ENCODE measurements around the gene TNFAIP1. TPM values are rescaled to one million over a fixed set of nuclear protein-coding genes. Genes with fewer than 3 reads are reported as not detected.

TNFAIP1 gene
- total RNA-seq, 1 donor: 23.7 TPM

DNA sequence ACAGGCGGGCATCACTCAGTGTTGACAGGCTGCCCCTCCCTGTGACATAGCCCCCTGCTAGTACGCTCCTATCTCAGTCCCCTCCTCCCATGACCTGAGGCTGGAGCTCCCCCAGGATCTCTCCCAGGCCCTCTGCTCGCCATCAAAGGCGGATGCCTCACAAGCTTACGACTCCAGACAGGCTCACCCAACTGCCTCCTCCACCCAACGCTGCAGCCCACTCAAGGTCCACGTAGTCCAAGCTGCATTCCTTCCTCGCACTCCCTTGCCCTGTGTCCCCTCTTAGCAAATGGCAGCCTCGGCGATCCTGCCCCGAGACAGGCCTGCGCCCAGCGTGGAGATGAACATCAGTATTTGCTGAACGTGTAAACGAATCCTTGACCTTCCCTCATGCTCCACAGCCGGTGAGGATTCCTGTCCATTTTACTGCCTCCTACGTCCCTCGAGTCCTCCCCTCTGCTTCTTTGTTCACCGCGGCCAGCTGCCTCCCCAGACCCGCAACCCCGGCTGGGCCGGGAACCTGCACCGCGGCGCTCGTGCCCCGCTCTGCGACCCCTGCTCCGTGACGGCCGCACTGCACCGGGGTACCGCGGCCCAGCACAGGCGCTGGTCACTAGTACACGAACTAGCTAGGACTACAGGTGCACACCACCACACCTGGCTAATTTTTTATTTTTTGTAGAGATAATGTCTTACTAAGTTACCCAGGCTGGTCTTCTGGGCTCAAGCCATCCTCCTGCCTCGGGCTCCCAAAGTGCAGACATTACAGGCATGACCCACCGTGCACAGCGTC, 17.4 kb upstream of the TNFAIP1 start:
- TF ChIP-seq, protein P1, sequence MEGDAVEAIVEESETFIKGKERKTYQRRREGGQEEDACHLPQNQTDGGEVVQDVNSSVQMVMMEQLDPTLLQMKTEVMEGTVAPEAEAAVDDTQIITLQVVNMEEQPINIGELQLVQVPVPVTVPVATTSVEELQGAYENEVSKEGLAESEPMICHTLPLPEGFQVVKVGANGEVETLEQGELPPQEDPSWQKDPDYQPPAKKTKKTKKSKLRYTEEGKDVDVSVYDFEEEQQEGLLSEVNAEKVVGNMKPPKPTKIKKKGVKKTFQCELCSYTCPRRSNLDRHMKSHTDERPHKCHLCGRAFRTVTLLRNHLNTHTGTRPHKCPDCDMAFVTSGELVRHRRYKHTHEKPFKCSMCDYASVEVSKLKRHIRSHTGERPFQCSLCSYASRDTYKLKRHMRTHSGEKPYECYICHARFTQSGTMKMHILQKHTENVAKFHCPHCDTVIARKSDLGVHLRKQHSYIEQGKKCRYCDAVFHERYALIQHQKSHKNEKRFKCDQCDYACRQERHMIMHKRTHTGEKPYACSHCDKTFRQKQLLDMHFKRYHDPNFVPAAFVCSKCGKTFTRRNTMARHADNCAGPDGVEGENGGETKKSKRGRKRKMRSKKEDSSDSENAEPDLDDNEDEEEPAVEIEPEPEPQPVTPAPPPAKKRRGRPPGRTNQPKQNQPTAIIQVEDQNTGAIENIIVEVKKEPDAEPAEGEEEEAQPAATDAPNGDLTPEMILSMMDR (IDR thresholded peaks at IDR 0.05; ENCODE audit: insufficient read depth, low read length): no peak
- no peak for DNase-seq (ENCODE audit: low read depth)

DNA sequence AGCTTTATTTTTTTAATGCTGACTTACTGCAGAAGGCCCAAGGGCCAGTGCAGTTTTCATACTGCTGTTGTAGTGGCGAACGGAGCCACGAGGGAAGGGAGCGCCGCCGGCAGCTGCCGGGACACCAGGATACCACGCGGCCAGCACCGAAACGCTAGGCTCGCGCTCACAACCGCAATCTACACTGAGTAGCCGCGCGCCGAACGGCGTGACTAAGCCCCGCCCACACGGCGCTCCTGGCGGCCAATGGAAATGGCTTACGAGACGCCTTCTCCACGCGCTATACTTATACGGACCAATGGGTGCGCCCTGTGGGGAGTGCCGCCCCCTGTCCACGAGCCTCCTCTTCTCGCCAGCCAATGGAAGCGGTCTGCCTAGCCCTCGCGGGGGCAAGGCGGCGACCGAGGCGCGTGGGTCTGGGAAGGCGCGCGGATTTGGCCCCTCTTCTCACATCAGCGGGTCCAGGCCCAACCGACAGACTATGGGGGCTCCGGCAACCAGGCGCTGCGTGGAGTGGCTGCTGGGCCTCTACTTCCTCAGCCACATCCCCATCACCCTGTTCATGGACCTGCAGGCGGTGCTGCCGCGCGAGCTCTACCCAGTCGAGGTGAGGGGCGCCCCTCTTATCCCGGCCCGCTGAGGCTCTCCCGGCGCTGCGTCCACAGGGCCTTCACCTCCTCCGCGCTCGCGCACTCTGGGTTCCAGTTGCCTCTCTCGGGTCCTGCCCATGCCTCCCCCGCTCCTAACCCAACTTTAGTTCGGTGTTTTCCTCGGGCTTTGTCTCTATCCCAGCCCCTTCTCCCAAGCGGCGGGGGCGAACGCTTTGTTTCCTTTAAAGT, 16.6 kb upstream of the TNFAIP1 start, which contains the start of gene TMEM97:
Gene TMEM97 (plus strand): TSS at position 442 of the 839 bp plus-strand sequence. CDS start 40 bp downstream, at position 482.
- TF ChIP-seq, protein P1 (IDR thresholded peaks at IDR 0.05; ENCODE audit: insufficient read depth, low read length): peak; percentile 5
- DNase-seq (ENCODE audit: low read depth): peak; percentile 96
- peak within 1 kb of the TSS; percentile 83 for H3K4me3 ChIP-seq (ENCODE audit: low read depth, low read length)

More for the DNA sequence above, 17.4 kb upstream of the TNFAIP1 start:
- peak overlapping the region; percentile 83 for H3K4me3 ChIP-seq (ENCODE audit: low read depth, low read length)

DNA sequence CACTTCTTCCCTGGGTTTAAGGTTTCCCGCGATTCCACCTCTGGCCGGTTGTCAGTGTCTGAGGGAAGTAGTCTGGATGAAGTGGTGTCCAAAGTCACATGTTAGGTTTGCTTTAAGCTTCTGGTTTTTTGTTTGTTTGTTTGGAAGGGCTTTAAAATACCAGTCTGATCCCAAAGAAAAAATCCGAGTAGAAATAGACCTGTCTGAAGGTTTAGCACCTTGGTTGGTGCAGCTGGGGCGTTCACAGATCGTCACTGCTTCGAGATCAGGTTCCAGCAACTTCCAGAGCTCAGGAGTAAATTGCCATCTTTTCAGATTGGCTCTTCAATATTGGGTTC, 16.0 kb upstream of the TNFAIP1 start:
- no peak for DNase-seq (ENCODE audit: low read depth)
- TF ChIP-seq, protein P1 (IDR thresholded peaks at IDR 0.05; ENCODE audit: insufficient read depth, low read length): no peak

DNA sequence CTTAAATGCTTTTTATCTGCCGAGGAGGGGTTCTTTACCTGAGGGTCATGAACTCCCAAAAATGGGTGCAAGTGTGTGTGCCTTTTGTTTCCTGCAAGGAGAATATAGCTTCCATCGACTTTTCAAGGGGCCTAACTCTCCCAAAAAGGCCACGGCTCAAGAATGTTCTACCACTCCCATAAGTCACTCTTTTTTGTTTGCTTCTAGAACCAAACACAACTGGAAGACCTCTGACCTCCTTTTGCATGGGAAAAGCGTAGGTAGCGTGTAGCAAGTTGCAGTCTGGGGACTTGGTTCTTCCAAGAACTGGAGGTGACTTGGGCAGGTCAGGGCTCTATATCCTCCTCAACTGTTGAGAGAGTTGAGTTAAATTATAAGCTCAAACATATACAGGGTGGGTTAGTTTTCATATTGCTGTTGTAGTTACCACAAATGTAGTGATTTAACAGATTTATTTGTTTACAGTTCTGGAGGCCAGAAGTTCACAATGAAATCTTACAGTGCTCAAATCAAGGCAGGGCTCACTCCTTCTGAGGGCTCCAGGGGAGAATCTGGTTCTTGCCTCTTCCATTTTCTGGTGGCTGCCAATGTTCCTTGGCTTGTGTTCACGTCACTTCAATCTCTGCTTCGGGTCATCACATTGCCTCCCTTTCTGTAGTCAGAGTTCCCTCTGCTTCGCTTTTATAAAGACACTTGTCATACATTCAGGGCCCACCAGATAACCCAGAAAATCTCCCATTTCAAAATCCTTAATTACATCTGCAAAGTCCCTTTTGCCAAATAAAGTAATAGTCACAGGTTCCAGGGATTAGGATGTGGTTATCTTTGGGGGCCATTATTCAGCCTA, 15.1 kb upstream of the TNFAIP1 start:
- peak overlapping the region; percentile 16 for H3K4me3 ChIP-seq (ENCODE audit: low read depth, low read length)
- no peak for DNase-seq (ENCODE audit: low read depth)
- TF ChIP-seq, protein P1 (IDR thresholded peaks at IDR 0.05; ENCODE audit: insufficient read depth, low read length): no peak

More for the DNA sequence above, 16.0 kb upstream of the TNFAIP1 start:
- H3K4me3 ChIP-seq (ENCODE audit: low read depth, low read length): peak overlapping the region; percentile 83

DNA sequence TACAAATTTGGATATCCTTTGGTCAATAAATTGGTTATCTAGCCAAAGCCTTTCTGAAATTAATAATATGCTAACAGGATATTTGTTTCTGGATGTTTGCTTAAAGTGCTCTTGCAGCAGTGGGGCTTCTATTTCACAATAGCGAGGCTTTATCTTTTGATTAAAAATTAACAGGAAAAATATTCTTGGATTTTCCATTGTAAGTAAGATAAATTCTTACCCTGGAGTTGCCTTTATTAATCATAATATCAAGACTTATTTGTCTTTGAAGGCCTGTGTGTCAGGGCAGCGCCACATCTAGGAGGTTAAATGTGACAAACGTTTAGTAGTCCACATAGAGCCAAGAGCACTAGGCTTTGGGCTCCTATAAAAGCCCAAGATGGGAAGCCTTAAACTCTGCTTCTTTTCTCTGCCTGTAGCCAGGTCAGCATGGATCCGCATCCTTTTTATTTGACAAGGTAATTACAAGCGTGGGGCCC, 11.3 kb upstream of the TNFAIP1 start:
- DNase-seq (ENCODE audit: low read depth): no peak
- no peak overlapping the region for H3K4me3 ChIP-seq (ENCODE audit: low read depth, low read length)
- TF ChIP-seq, protein P1 (IDR thresholded peaks at IDR 0.05; ENCODE audit: insufficient read depth, low read length): no peak

DNA sequence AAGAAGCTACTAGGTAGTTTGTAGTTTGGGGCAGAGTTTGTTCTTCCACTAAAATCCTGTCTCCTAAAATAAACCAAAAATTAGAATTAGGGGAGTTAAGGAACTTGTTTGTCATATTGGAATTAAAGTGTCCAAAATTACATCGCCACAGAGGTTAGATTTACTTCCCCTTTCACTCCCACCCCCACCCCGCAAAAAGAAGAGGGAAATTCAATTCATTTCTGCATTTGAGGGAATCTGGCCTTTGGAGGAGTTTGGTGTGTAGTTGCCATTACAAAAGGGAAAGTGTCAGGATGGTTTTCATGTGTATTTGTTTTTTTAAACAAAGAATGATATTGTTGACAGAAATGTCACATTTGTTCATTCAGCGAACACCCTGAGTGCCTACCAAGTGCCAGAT, 10.8 kb upstream of the TNFAIP1 start:
- TF ChIP-seq, protein P1 (IDR thresholded peaks at IDR 0.05; ENCODE audit: insufficient read depth, low read length): no peak
- no peak for DNase-seq (ENCODE audit: low read depth)
- no peak overlapping the region for H3K4me3 ChIP-seq (ENCODE audit: low read depth, low read length)

Data from fibroblast of the aortic adventitia (primary cell).